Keratinocyte (primary cell): ENCODE measurements around the gene RHOBTB3. TPM values are rescaled to one million over a fixed set of nuclear protein-coding genes. Genes with fewer than 3 reads are reported as not detected.

Source experiments
- DNase-seq: peaks from one replicate; pipeline ENCODE4 v3.0.0-alpha.2; 2011; ENCODE audit warnings: low read depth, missing footprints, low spot score
- FAIRE-seq: peaks from 2 replicates; lab custom pipeline; 2011; peaks lifted over from hg19 to GRCh38; lab: Jason Lieb, UNC
- H2AFZ ChIP-seq: 2 replicates; pipeline ENCODE4 v1.6.0; 2012; ENCODE audit warnings: low read length, control low read depth, inconsistent platforms; ENCODE audit not compliant: control insufficient read depth
- H3K27ac ChIP-seq: 2 replicates; pipeline ENCODE4 v1.5.1; 2011; ENCODE audit warnings: low read length; ENCODE audit not compliant: control insufficient read depth, insufficient read depth
- H3K27me3 ChIP-seq: 3 replicates; pipeline ENCODE4 v1.6.0; 2011; ENCODE audit warnings: low read length; ENCODE audit not compliant: control insufficient read depth, insufficient read depth; ENCODE audit errors: extremely low read depth
- H3K36me3 ChIP-seq, 2 experiments: 2 replicates in 1 of 2; 3 replicates in 1 of 2; pipeline ENCODE4 v1.5.1; 2011; ENCODE audit warnings: low read length in 2 of 2, mild to moderate bottlenecking in 1 of 2; ENCODE audit not compliant: control insufficient read depth in 2 of 2, insufficient read depth in 2 of 2; ENCODE audit errors: extremely low read depth in 1 of 2
- H3K4me1 ChIP-seq: 3 replicates; pipeline ENCODE4 v1.5.1; 2011; ENCODE audit warnings: low read length; ENCODE audit not compliant: control insufficient read depth, insufficient read depth; ENCODE audit errors: extremely low read depth
- H3K4me2 ChIP-seq: 3 replicates; pipeline ENCODE4 v1.6.0; 2011; ENCODE audit warnings: low read depth, low read length; ENCODE audit not compliant: control insufficient read depth, insufficient read depth; ENCODE audit errors: extremely low read depth
- H3K4me3 ChIP-seq, 3 experiments: fragments of 200-600 bp in 1 of 3; sonication (generic) in 1 of 3; 2 replicates in 2 of 3; 3 replicates in 1 of 3; pipeline ENCODE4 v1.5.1; 2011 to 2016; ENCODE audit warnings: low read length in 3 of 3, mild to moderate bottlenecking in 3 of 3, control low read depth in 2 of 3, inconsistent platforms in 1 of 3, low read depth in 1 of 3, mixed read lengths in 1 of 3, mixed run types in 1 of 3, moderate library complexity in 1 of 3; ENCODE audit not compliant: control insufficient read depth in 2 of 3, insufficient read depth in 2 of 3; ENCODE audit errors: extremely low read depth in 1 of 3
- H3K79me2 ChIP-seq: 2 replicates; pipeline ENCODE4 v1.6.0; 2012; ENCODE audit warnings: low read length; ENCODE audit not compliant: control insufficient read depth, insufficient read depth
- H3K9ac ChIP-seq: 3 replicates; pipeline ENCODE4 v1.6.0; 2011; ENCODE audit warnings: low read length; ENCODE audit not compliant: control insufficient read depth, insufficient read depth; ENCODE audit errors: extremely low read depth
- H3K9me1 ChIP-seq: 3 replicates; pipeline ENCODE4 v1.6.0; 2011; ENCODE audit warnings: low read length; ENCODE audit not compliant: control insufficient read depth, insufficient read depth; ENCODE audit errors: extremely low read depth
- H3K9me3 ChIP-seq: 2 replicates; pipeline ENCODE4 v1.5.1; 2012; ENCODE audit warnings: low read depth, low read length; ENCODE audit not compliant: control insufficient read depth
- H4K20me1 ChIP-seq: 3 replicates; pipeline ENCODE4 v1.6.0; 2011; ENCODE audit warnings: low read length; ENCODE audit not compliant: control insufficient read depth, insufficient read depth; ENCODE audit errors: extremely low read depth
- CTCF ChIP-seq, 3 experiments: IDR thresholded peaks in 1 of 3; conservative IDR thresholded peaks in 1 of 3; optimal IDR thresholded peaks in 1 of 3; 2 replicates in 2 of 3; 3 replicates in 1 of 3; pipeline versions ENCODE3 to v1.5.1; 2011; ENCODE audit warnings: low read length in 3 of 3, mild to moderate bottlenecking in 3 of 3, moderate library complexity in 2 of 3, control low read depth in 1 of 3, inconsistent platforms in 1 of 3; ENCODE audit not compliant: insufficient read depth in 2 of 3; ENCODE audit errors: extremely low read depth in 1 of 3
- EZH2 ChIP-seq: IDR thresholded peaks from one replicate; pipeline ENCODE4 v1.6.1; 2012; ENCODE audit warnings: inconsistent platforms, mild to moderate bottlenecking, low read length, moderate library complexity
- dilution Hi-C: fragments of 300-500 bp; cut with MboI; formaldehyde crosslinking; loops from one replicate; pipeline ENCODE4 v1.7.0; 2020; ENCODE audit warnings: low sequenced_read_pairs; ENCODE audit not compliant: extremely low pct_ligation_motif_present
- polyA plus RNA-seq, 5 experiments: library from polyadenylated mRNA; depleted of rRNA in 3 of 5; stranded (reverse) in 3 of 5; stranded (forward) in 1 of 5; unstranded in 1 of 5; fragments of >200 nt; gene quantifications; 1 replicate in 1 of 5; 2 replicates in 3 of 5; 3 replicates in 1 of 5; pipeline versions ENCODE4 v1.2.1 to v1.2.3, GENCODE V29; 2011 to 2012; ENCODE audit warnings: missing spikeins in 2 of 5, low read depth in 1 of 5, low replicate concordance in 1 of 5

The RHOBTB3 gene
- polyA plus RNA-seq, 1 donor (not counting 4 experiments of a cell fraction or from before 2014, with no cell fraction given) = 4.7 TPM

- Histone ChIP-seq H3K9me1 (no peaks in the 10 kb centered on the region), H3K9me3 (no peaks in the 10 kb centered on the region), H3K9ac (no peak overlapping the region), H3K4me2 (no peak overlapping the region), H3K4me3 (no peak overlapping the region), H3K27me3 (no peaks in the 10 kb centered on the region), H2AFZ (no peak overlapping the region), H4K20me1 (no peaks in the 10 kb centered on the region), H3K79me2 (no peaks in the 10 kb centered on the region), H3K27ac (no peak overlapping the region), H3K4me1 (no peaks in the 10 kb centered on the region), H3K36me3 (no peaks in the 10 kb centered on the region)
- TF ChIP-seq EZH2 (no peak), CTCF (optimal IDR thresholded peaks at IDR 0.05 in 1 of 3, IDR thresholded peaks at IDR 0.05 in 1 of 3, conservative IDR thresholded peaks at IDR 0.05 in 1 of 3; ENCODE audit: extremely low read depth in 1 of 3, insufficient read depth in 2 of 3, low read length in 3 of 3) (no peak)
- FAIRE-seq (no peak), DNase-seq (no peak)
- dilution Hi-C loops = no loop called here
Observed at GRCh38 chr5:95800553-95800952, 69.4 kb downstream of the RHOBTB3 start.

DNA sequence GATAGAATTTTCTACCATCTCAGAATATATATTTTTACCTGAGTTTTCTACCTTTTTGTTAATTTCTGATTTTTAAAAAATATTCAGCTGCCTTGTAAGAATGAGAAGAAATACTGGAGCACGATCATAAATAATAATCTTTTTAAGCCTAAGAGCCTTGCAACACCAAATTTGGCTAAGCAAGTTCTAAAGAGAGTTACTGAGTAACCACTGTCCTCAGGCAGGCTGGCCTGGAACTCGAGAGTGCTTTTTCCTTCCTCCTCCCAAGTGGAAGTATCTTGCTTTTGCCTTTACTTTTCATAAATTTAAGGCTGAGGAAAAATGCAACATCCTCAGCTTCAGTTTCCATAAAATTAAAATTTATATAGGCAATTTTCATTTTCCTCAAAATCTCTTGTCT is 70.4 kb downstream of the RHOBTB3 start:
- TF ChIP-seq CTCF (optimal IDR thresholded peaks at IDR 0.05 in 1 of 3, IDR thresholded peaks at IDR 0.05 in 1 of 3, conservative IDR thresholded peaks at IDR 0.05 in 1 of 3; ENCODE audit: extremely low read depth in 1 of 3, insufficient read depth in 2 of 3, low read length in 3 of 3) (no peak), EZH2 (no peak)
- Histone ChIP-seq H3K36me3 (no peaks in the 10 kb centered on the region), H3K9me3 (no peaks in the 10 kb centered on the region), H2AFZ (no peak overlapping the region), H4K20me1 (no peaks in the 10 kb centered on the region), H3K27ac (no peak overlapping the region), H3K4me2 (no peak overlapping the region), H3K9ac (no peak overlapping the region), H3K4me3 (no peak overlapping the region), H3K27me3 (no peaks in the 10 kb centered on the region), H3K79me2 (no peaks in the 10 kb centered on the region), H3K4me1 (no peaks in the 10 kb centered on the region), H3K9me1 (no peaks in the 10 kb centered on the region)
- DNase-seq (no peak), FAIRE-seq (no peak)
- dilution Hi-C loops = no loop called here
